Activated CD4-positive, alpha-beta T cell treated with anti-CD3 and anti-CD28 coated beads, Interleukin-2, Interleukin-6, amounts not matched to agents 100 ng/mL and 50 ng/mL, durations not matched to agents 16 hours and 8 hours (primary cell): ENCODE measurements around the gene SLC7A4.

Experiments
- DNase-seq: peaks from one replicate; pipeline ENCODE4 v3.0.0-alpha.2; 2020

The SLC7A4 gene

GRCh38 chr22:21038405-21038804 lies 6.0 kb upstream of the SLC7A4 start:
- no peak for DNase-seq

DNA sequence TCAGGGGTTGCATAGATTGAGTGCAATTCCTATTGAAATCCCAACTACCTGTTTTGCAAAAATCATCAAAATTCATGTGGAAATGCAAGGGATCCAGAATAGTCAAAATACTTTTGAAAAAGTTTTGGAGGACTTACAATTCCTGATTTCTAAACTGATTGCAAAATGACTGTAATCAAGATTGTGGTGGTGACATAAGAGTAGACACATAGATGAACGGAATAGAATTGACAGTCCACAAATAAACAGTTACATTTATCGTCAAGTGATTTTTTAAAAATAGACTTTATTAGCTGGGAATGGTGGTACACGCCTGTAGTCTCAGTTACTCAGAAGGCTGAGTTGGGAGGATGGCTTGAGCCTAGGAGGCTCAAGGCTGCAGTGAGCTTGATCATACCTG lies 2.6 kb upstream of the SLC7A4 start:
- DNase-seq, result no peak

DNA sequence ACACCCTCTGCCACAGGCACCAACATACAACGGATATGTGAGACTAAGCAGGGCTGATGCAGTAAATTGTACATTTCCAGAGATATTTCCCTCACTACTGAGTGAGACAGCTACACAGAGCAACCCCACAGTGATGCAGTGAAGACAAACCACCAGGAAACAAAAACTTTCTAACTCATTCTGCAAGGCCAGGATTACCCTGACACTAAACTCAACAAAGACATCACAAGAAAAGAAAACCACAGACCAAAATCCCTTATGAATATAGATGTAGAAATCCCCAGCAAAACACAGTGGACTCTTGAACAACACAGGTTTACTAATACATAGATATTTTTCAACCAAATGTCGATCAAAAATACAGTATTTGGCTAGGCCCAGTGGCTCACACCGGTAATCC lies 1.5 kb upstream of the SLC7A4 start:
- DNase-seq, result peak; percentile 10

GRCh38 chr22:21032868-21033688 lies 717 bp upstream of the SLC7A4 start:
- DNase-seq, result no peak

DNA sequence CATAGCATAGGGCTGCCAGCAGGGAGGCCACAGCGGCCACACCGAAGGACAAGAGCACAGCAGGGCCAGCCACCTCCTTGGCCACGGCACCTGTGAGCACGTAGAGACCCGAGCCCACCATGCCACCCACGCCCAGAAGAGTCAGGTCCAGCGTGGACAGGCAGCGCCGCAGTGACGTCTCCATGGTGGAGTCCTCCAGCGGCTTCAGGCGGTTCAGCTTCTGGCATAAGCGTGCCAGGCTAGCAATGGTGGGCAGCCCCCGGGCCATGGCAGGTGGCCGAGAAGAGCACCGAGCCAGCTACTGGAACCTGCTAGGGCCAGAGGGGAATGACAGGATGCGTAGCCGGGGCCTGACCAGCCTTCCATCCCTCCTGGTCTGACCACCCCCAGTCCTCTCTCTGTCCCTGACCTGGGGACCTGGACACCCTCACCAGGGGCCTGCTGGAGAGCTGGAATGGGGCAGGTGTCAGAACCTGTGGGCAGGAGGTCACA lies 770 bp downstream of the SLC7A4 start:
- DNase-seq, result no peak

GRCh38 chr22:21030621-21031544 lies 1.5 kb downstream of the SLC7A4 start:
- DNase-seq, result no peak

DNA sequence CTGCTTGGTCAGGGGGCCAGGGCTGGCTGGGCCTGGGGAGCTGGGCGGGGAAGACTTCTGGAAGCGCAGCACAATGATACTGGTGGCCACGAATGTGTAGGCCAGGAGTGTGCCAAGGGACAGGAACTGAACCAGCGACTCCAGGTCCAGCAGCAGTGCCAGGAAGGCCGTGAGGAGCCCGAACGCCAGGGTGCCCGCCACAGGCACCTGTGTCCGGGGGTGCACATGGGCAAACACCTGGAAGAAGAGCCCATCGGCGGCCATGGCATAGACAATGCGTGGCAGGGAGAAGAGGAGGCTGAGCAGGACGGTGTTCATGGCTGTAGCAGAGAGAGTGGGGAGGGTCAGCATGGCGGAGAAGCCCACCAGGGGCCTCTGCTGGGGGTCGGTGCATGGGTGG lies 2.3 kb downstream of the SLC7A4 start:
- no peak for DNase-seq

DNA sequence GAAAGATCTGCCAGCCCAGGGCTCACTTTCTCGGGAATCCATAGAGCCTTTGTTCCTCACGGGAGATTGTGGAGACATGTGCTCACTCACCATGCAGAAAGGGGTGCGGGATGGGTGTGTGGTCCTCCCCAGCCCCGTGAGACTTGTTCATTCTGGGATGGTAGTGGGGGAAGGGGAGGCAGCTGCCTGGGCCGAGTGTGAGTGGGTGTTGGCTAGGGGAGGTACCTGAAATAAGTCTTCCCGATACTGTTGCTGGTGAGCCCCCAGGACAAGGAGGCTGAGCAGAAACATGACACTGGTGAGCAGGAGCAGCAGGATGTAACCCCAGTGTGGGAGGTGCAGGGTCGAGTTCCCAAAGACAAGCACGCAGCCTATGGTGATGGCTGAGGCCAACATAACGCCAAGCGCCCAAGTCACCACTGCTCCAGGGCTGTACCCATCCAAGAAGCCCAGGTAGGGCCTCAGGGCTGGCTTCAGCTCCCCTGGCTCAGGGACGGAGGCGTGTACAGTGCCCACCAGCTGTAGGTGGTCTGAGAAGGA lies 2.8 kb downstream of the SLC7A4 start:
- DNase-seq, result no peak

GRCh38 chr22:21028277-21029251 lies 3.8 kb downstream of the SLC7A4 start:
- no peak for DNase-seq

DNA sequence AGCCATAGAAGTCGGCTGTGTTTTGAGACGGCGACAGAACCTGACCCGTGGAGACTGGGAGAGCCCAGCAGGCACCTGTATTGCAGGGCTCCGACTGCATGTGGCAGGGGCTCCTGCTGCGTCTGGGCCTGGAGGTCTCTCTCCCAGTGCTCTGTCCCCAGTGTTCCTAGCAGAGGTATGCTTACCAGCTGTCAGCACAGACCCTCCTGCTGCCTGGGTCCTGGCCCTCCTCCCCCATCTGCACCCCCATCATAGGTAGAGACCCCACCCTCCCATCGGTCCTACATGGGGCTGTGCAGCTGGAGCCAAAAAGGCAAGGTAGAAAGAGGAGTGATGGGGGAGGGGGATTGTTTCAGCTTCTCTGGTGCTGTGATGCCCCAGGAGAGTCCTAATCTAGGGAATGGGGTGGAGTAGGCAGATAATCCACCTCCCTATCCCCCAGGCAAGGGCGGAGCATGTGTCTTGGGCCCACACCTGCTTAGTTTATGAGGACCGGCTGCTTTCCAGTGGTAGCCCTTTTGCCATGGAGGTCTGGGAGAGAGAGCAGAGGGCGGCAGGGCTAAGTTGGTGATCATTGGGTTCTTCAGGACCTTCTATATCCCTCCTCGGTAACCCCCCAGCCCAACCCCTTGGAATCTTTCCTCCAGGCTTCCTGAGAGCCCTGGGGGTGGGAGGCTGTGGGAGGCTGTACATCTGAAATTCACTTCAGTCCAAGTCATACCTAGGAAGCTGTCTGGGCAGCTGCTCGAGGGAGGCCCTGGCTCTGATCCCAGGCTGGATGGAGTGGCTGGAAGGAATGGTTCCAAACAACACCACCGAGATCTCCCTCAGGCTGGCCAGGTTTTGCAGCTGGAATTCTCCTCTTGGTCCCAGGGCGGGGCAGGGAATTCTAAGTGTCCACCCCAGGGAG lies 5.3 kb downstream of the SLC7A4 start:
- DNase-seq, result no peak

- DNase-seq, result no peak
These were observed 6.3 kb downstream of the SLC7A4 start for GRCh38 chr22:21025763-21026755.

DNA sequence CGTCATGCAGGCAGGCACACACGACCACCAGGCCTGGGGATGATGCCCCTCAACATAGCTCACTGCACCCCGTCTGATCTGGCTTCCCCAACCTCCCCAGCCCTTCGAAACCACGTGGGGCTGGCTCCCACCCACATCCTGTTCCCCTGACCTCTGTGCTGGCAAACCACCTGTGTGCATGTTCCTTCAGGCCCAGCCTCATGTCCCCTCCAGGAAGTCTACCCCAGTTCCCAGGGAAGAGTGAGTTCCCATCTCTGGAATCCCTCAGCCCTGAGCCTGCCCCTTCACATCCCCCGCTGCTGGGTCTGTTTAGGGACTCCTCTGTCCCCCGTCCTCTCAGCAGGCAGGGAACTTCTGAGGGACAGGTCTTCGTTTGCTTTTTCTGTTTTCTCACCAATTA lies 7.1 kb downstream of the SLC7A4 start:
- DNase-seq, result no peak

GRCh38 chr22:21022955-21023614 lies 9.3 kb downstream of the SLC7A4 start:
- no peak for DNase-seq

DNA sequence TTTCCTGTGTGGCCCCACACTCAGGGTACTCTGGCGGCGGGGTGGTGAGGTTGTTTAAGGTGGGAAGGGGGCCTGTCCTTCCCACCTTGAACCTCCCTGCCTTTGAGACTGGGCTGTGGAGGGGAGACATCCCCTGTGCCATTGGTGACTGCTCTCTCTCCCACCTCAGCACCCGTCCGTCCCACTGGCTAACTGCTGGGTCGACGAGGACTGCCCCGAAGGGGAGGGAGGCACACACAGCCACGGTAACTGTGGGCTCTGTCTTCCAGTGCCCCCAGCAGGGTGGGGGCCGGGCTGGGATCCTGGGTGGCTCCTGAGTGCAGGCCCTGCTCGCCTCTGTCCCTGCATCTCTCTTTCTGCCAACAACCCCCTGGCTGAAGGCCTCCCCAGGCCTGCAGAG lies 9.9 kb downstream of the SLC7A4 start:
- DNase-seq, result no peak

GRCh38 chr22:21020802-21021429 lies 11.4 kb downstream of the SLC7A4 start:
- DNase-seq, result no peak

DNA sequence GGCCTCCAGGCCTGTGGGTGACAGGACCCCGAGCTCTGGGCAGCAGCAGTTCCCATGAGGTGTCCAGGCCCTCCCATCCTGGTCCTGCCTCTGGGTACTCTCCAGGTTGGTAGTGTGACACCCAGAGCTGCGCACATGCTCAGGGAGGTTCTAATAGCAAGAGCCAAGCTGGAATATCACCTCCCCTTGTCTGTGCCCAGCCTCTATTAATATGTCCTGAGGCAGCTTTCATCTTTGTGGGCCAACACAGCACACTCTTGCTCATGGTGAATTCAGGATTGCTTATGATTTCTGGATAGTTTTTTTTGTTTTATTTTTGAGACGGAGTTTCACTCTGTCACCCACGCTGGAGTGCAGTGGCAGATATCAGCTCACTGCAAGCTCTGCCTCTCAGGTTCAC lies 14.0 kb downstream of the SLC7A4 start:
- no peak for DNase-seq

DNA sequence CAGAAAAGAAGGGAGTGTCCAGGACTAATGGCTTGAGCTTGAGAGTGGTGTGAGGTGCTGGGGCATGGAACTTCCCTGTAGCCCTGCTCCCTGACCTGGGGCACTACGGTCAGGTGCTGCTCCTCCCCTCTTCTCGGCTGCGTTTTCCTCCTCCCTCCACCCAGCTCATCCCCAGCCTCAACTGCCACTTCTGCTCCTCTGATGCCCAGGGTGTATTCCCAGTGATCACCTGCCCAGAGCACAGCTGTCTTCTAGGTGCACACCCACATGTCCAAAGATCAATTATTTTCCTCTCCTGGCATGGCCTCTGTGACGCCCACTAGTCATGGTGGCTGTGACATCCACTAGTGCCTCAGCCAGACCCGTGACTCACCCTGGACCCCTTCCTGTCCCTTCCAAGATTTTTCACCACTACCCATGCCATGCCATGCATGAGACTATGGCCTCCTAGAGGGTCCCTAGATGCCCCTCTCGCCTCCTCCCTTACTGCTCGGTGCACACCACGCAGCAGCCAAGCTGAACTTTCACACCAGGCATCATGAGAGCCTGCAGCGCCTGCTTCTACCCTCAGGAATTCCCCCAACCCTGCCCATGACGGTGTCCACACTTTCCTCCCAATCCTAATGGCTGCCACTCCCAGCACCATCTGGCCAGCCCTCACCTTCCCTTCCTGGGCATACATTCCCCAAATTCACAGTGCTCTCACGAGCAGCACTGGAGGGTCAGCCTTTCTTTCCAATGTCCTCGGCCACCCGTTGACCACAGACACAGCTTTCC lies 15.5 kb downstream of the SLC7A4 start:
- no peak for DNase-seq

GRCh38 chr22:21015466-21016006 lies 16.8 kb downstream of the SLC7A4 start:
- DNase-seq, result no peak
